Mammary epithelial cell (primary cell): ENCODE data around the gene SH3BGR.

ENCODE experiments used
- EZH2 ChIP-seq: IDR thresholded peaks from 2 replicates; pipeline ENCODE4 v1.6.1; 2012; ENCODE audit warnings: low read length, inconsistent platforms, borderline replicate concordance
- TF ChIP-seq, protein P1 (sequence below), 2 donors: IDR thresholded peaks in 1 of 2; conservative IDR thresholded peaks in 1 of 2; 2 replicates each; pipeline ENCODE4 v1.5.1; 2011 to 2012; ENCODE audit warnings: inconsistent platforms in 2 of 2, low read length in 2 of 2, mild to moderate bottlenecking in 2 of 2, control low read depth in 1 of 2, low read depth in 1 of 2; ENCODE audit not compliant: insufficient read depth in 1 of 2; ENCODE audit errors: extremely low read depth in 1 of 2

DNA sequence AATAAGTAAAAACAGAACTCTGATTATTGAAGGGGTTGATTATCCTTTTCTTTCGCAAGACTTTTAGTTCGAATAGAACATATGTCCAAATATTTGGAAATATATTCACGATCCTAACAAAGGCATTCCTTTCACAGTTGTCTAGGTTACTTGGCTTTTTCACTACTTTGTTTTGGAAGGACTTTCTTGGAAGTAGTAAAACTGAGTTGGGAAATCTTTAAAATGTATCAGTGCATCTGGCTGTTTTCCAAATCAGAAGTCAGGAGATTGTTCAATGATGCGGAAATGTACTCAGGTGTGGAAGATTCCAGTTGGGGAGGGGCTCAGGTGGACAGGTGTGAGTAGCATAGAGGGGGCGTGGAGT is 67.1 kb downstream of the SH3BGR start:
- TF ChIP-seq, protein P1, sequence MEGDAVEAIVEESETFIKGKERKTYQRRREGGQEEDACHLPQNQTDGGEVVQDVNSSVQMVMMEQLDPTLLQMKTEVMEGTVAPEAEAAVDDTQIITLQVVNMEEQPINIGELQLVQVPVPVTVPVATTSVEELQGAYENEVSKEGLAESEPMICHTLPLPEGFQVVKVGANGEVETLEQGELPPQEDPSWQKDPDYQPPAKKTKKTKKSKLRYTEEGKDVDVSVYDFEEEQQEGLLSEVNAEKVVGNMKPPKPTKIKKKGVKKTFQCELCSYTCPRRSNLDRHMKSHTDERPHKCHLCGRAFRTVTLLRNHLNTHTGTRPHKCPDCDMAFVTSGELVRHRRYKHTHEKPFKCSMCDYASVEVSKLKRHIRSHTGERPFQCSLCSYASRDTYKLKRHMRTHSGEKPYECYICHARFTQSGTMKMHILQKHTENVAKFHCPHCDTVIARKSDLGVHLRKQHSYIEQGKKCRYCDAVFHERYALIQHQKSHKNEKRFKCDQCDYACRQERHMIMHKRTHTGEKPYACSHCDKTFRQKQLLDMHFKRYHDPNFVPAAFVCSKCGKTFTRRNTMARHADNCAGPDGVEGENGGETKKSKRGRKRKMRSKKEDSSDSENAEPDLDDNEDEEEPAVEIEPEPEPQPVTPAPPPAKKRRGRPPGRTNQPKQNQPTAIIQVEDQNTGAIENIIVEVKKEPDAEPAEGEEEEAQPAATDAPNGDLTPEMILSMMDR (conservative IDR thresholded peaks at IDR 0.05 in 1 of 2, IDR thresholded peaks at IDR 0.05 in 1 of 2; ENCODE audit: extremely low read depth in 1 of 2, insufficient read depth in 1 of 2, low read depth in 1 of 2, low read length in 2 of 2): no peak
- TF ChIP-seq EZH2: no peak
